Measurements from ENCODE around the gene IFI27.

The IFI27 gene

GRCh38 chr14:94124582-94125377, 14.2 kb downstream of the IFI27 start:
- no peak for DNase-seq (ENCODE audit: low spot score)

GRCh38 chr14:94125659-94126418, 15.3 kb downstream of the IFI27 start:
- no peak for DNase-seq (ENCODE audit: low spot score)

DNA sequence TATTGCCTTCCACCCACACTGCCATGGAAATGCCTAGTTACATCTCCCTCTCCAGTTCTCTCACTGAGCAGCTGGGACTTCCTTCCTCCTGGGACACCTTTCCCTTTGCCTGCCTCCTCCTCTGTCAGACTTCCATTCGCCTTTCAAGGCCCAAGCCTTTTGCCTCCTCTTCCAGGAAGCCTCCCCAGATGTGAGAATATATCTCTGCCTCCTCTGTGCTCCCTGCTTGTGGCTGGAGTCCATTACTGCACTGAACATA, 15.8 kb downstream of the IFI27 start:
- DNase-seq (ENCODE audit: low spot score): no peak

DNA sequence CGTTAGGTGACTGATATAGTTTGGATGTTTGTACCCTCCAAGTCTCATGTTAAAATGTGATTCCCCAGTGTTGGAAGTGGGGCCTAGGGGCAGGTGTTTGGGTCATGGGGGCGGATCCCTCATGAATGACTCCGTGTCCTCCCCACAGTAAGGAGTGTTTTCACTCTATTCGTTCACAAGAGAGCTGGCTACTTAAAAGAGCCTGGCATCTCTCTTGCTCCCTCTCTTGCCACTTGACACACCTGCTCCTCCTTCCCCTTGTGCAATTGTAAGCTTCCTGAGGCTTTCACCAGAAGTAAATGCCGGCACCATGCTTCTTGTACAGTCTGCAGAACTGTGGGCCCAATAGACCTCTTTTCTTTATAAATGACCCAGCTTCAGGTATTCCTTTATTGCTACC, 16.3 kb downstream of the IFI27 start:
- no peak for DNase-seq (ENCODE audit: low spot score)

- no peak for DNase-seq (ENCODE audit: low spot score)
Measured at GRCh38 chr14:94127330-94127729, 16.8 kb downstream of the IFI27 start.

GRCh38 chr14:94128216-94128839, 17.8 kb downstream of the IFI27 start:
- DNase-seq (ENCODE audit: low spot score): no peak

DNA sequence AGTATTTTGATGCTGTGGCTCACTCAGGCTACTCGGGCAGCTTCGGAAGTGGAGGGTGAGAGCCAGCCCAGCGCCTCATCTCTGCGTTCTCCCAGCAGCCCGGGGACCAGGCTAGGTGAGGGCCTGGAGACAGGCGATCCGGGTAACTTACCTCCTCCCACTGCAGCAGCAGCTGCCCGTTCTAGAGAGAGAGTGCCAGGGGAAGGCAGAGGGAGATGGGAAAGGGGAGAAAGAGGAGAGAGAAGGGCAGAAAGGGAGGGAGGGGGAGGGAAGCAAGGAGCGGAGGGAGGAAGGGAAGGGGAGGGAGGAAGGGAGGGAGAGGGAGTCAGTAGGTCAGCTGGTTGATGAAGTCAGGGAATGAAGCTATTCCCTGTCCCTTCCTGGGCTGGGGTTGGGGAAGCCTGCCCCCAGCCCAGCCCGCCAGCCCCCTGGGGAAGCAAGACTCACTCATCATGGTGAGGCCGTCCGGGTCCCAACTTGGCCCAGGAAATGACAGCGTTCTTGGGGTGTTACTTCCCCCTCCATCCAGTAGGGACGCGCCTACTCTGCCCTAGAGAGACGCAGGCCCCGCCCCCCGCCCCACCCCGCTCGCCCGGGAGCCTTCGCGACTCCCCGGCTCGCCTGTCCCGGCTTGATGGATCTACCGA, 18.7 kb downstream of the IFI27 start, which contains the start of gene IFI27L2:
IFI27L2 (minus strand) TSS at position 494 of the 647 bp plus-strand sequence; CDS start at position 454, 40 bp downstream.
- DNase-seq (ENCODE audit: low spot score): peak; percentile 86

GRCh38 chr14:94129758-94130414, 19.4 kb downstream of the IFI27 start:
- DNase-seq (ENCODE audit: low spot score): peak; percentile 74

GRCh38 chr14:94132285-94132887, 21.9 kb downstream of the IFI27 start:
- peak; percentile 74 for DNase-seq (ENCODE audit: low spot score)

- DNase-seq (ENCODE audit: low spot score): no peak
Measured at GRCh38 chr14:94135476-94135875, 24.9 kb downstream of the IFI27 start.

- peak; percentile 82 for DNase-seq (ENCODE audit: low spot score)
Measured at GRCh38 chr14:94136575-94137331, 26.2 kb downstream of the IFI27 start.

DNA sequence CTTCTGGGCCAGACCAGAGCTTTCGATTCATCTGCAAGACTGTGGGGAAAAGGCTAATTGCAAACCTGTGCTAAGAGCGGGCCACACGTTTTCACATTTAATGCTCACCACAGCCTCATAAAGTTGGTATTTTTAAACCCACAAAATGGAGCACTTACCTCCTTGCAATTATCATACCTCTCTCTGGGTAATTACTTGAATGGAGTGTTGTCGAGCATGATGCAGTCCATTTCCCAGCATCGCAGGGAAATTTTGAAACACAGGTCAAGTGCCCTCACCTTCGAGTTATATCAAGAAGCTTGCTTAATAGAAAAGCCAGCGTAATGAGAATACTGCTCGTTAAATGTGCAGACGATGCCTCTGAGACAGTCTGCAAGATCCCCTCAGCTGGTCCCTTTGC, 27.7 kb downstream of the IFI27 start:
- no peak for DNase-seq (ENCODE audit: low spot score)

- no peak for DNase-seq (ENCODE audit: low spot score)
Measured at GRCh38 chr14:94139006-94139405, 28.5 kb downstream of the IFI27 start.

GRCh38 chr14:94139421-94139820, 28.9 kb downstream of the IFI27 start:
- DNase-seq (ENCODE audit: low spot score): no peak

DNA sequence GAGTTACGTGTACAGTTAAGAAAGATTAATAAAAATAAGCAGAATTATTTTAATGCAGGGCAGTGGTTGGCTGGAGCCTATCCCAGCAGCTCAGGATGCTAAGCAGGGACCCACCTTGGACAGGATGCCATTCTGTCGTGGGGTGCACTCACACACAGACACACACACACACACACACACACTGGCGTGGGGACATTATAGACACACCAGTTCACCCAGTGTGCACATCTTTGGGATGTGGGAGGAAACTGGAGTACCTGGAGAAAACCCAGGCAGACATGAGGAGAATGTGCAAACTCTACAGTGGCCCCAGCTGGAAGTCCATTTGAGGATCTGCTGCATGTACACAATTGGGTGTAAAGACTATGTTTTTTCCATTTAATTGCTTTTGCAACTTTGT, 31.7 kb downstream of the IFI27 start:
- no peak for DNase-seq (ENCODE audit: low spot score)

DNA sequence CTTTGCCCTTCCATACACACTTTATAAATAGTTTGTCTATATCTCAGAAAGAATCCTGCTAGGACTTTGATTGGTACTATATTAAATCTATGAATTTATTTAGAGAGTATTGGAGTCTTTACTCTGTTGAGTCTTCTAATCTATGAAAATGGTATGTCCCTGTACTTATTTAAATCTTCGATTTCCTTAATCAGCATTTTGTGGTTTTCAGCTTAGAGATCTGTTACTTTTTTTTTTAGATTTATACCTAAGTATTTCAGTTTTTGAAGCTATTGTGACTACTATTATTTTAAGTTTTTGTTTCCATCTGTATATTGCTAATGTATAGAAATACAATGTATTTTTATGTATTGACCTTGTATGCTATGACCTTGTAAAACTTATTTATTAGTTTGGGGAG, 32.3 kb downstream of the IFI27 start:
- no peak for DNase-seq (ENCODE audit: low spot score)

DNA sequence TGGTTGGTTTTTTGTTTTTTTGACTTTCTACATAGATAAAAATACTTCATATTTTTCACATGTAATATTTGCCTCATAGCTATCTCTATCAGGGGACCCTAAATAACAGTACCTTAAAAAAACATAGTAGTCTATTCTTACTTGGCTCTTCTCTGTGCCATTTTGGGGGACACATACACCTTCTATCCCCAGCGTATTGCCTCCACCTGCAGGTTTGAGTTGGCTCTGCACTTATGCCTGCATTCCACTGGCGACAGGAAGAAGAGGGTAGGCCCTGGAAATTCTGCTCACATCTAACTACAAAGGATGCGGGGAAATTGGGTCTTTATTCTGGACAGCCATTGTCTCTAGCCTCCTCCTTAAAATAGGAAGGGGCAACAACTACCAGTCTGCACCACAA, 32.7 kb downstream of the IFI27 start:
- DNase-seq (ENCODE audit: low spot score): no peak

GRCh38 chr14:94143711-94144110, 33.2 kb downstream of the IFI27 start:
- no peak for DNase-seq (ENCODE audit: low spot score)

- DNase-seq (ENCODE audit: low spot score): no peak
Measured at GRCh38 chr14:94144765-94145164, 34.2 kb downstream of the IFI27 start.

DNA sequence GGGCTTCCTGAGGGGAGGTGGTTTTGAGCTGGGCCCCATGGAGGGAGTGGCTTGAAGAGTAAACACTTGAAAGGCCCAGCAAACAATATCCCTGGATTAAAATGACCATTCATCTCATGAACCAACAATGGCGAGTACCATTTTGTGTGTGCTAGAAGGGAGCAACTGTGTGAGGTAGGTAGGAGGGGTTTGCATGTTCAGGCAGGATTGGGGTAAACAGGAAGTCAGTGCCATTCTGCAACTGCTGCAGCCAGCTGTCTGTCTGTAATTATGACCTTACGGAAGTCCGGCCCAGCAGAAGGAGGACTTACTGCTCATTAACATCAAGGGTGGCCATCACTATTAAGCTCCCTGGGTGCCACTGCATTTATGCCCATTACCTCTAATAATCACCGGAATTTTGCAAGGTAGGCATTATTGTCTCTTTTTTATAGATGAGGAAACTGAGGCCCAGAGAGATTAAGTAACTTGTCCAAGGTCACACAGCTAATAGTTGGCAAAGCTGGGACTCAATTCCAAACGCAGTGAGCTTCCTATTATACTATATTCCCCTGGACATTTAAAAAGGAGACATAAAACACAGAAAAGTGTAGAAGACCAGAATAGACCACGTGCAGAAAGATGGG, 35.5 kb downstream of the IFI27 start:
- no peak for DNase-seq (ENCODE audit: low spot score)

Measured in putamen (tissue), 1 donor.